Measurements from ENCODE around the gene FAM83D.

- TF ChIP-seq POLR2A (IDR thresholded peaks at IDR 0.05; ENCODE audit: low read length) (no peak), CTCF (IDR thresholded peaks at IDR 0.05) (no peak), CEBPB (IDR thresholded peaks at IDR 0.05) (no peak), REST (IDR thresholded peaks at IDR 0.05) (no peak), EP300 (IDR thresholded peaks at IDR 0.05) (no peak), MYC (IDR thresholded peaks at IDR 0.05; ENCODE audit: borderline replicate concordance, low read length) (no peak), NR3C1 (IDR thresholded peaks at IDR 0.05) (no peak), JUNB (IDR thresholded peaks at IDR 0.05) (no peak), HDAC2 (IDR thresholded peaks at IDR 0.05) (no peak), RAD21 (conservative IDR thresholded peaks at IDR 0.05 in 1 of 2, IDR thresholded peaks at IDR 0.05 in 1 of 2) (no peak)
Observed at GRCh38 chr20:38882600-38882999, 43.6 kb upstream of the FAM83D start.
